Measurements from ENCODE around the gene PKIG.
"Not testable (repeated sequence)": the region's sequence is repeated elsewhere in the genome, so short reads cannot be mapped to it uniquely, and the experiment has no call there.

PKIG gene

DNA sequence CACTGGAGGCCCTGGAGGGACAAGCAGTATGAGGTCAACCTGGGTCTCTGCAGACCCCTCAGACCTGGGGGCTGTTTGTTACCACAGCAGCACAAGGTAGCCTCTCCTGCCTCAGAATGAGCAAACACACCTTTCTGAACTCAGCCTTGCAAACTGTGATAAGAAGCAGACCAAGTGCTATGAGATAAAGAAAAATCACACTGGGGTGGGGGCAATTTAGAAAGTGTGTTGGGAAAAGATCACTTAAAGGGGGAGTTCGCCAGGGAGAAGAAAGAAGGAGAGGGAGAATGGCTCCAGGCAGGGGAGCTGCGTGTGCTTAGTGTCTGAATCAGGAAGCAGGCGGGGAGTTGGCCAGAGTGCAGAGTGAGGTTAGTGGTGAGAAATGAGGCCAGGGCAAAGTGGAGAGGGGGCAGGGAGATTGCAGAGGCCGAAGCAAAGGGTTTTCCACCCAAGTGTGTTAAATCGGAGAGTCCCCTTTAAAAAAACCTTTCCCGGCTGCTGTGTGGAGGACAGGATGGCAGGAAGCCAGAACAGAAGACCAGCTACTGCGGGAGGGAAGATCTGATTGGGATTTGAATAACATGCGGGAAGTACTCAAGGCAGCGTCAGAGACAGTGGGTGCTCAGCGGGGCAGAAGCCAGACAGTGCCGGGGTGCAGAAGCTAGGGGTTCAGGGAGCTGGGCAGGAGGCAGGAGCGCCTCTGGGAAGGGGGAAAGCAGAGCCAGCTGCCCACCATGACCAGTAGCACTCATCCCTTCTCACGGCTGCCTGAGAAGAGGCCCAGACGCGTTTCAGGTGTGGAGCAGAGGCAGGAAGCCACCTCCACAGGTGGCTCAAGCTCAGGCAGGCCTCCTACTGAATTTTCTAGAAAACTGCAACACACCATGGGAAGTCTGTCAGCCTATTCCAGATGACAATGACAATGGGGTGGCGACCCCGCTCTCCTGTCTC is 60.1 kb downstream of the PKIG start:
- DNase-seq: peak; percentile 74

DNA sequence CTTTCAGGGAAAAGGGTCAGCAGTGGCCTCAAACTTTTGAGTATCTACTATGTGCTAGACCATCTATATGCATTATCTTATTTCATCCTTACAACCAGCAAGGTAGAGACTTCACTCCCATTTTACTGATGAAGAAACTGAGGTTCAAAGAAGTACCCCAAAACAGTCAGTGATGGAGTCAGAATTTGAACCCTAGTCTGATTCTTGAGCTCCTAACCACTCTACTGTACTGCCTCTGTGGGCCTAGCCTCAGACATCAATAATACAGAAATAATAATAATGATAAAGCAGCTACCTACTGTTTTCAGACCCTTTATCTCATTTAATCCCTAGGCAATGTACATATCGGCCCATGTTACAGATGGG is 60.8 kb downstream of the PKIG start:
- DNase-seq: no peak

DNA sequence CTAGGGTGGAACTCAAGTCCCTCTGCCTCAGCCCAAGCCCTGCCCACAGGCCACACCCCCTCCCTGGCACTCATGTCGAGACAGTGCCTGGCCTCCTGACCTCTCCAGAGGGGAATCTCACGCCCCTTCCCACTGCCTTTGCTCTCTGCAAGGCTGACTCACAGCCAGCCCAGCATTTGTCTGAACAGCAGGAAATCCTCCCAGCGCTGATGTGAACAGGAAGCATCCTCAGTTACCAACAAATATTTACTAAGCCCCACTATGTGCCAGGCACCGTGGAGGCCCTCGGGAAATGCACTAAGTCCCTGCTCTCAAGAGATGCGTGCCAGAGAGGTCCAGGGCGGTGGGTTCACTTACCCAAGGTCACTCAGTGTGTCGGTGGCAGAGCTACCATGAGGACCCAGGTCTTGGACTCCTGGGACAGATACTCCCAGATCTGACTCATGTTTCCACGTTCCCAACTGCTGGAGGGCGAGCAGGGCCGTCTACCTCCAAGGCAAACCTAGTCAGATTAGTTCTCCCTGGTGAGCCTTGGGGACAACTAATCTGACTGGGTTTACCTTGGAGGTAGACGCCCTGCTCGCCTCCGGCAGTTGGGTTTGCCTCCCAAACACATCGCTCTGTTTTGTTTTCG is 61.3 kb downstream of the PKIG start:
- DNase-seq: peak; percentile 25

DNA sequence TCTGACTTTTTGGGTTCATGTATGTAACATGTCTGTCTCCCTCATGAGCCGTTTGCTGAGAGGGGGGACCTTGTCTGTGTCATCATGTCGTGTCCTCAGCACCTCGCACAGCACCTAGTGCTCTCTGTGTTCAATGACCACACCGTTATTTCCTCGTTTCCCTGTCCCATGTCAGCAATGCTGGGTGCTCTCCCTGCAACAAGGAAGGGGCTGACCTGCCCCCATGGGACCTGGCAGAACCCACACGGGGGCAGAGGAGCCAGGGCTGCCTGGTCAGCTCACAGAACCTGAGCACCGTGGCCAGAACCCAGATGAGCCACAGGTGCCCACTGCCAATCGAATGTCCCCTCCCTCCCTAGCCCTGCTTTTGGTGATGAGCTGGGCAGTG is 61.8 kb downstream of the PKIG start:
- no peak for DNase-seq

DNA sequence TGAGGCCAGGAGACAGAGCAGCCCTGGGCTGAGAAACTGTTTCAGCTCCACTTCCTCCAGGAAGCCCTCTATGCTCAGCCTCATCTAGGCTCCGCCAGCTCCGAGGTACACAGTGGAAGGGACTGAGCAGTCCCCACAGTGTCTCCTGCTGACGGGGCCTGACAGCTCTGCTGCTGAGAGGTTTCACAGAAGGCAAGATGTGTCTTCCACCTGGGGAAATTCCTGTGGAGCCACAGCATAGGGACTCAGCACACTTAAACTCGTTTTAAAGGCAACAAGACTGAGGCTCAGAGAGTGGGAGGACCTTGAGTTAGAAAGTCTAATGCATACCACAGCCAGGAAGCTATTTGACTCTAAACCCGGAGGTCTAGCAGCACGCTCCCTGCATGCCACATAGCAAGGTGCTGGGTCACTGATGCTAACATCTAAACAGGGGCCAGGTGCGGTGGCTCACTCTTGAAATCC is 62.3 kb downstream of the PKIG start:
- no peak for DNase-seq

DNA sequence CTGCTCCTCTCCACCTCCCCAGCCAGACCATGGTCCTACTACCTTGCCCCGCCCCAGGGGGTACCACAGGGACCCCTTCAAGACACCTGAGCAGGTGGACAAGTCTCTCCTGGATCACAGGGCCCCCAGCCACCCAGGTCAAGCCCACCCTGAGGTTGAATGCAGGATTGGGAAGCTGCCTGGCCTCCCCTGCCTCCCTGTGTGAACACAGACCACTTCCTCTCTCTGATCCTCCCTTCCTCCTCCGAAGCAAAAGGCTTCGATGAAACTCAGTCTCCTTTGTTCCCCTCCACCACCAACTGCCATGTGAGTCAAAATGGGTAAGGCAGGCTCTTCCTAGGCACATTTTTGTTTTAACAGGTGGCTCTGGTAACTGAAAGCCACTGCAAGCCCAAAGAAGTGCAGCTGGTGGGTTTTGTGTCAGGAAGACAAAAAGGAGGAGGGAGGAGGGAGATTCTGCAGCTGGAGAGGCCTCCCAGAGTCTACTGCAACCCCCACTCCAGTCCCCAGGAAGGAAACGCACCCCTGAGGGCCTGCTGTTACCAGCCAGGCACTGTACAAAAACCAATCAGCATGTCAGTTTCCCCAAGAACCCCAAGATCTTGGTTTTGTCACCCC is 63.8 kb downstream of the PKIG start:
- DNase-seq: no peak

DNA sequence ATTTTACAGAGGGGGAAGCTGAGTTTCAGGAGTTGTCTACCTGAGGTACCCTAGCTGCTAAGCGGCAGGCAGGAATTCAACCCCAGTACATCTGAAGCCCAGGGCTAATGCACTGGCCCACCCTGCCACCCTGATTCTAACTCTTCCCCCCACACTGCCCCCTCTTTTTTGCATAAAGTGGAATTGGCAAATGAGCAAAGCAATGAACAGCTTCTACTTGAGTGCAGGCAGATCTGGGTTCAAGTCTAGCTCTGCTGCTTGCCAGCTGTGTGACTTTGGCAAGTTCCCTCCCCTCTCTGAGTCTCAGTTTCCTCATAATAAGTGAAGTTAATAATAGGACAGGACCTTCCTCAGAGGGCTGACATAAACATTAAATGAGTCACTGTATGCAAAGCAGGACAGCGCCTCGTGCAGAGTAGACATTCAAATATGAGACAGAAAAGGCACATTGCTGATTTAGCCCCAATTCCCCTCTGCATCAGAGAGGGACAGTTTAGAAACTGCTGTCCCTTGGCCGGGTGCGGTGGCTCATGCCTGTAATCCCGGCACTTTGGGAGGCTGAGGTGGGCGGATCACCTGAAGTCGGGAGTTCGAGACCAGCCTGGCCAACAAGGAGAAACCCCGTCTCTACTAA is 64.4 kb downstream of the PKIG start:
- no peak for DNase-seq

DNA sequence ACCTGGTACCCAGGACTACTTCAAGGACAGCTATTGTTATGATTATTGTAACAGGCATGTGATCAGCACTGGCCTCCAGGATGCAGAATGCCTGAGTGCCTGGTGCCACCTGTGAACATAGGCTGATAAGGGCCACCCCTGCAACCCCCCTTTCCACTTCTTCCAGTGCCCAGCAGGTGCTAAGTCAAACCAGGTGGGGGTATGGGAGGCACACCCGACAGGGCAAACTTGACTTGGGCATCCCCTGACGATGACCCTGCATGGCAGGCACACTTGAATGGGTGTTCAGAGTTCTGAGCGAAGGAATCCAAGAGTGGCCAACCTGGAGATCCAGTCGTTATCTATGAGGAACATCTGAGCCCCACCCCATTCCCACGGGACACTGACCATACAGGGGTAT is 65.7 kb downstream of the PKIG start:
- no peak for DNase-seq

DNA sequence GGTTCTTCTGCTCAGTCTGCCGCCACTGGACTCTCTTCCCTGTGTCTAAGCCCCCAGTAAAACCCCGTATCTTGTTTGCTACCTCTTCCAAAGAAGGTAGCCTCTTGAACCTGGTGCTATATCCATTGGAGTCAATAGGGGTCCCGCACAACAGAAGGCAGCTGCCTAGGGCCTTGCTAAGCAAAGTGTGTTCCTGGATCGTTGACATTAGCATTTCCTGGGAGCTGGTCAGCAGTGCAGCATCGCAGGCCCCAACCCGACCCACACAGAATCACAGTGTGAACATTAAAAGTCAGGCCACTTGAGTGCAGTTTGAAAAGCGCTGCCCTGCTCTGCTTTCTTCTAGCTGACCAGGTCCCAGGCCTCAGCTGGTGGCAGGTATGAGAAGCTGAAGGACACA is 66.2 kb downstream of the PKIG start:
- no peak for DNase-seq

DNA sequence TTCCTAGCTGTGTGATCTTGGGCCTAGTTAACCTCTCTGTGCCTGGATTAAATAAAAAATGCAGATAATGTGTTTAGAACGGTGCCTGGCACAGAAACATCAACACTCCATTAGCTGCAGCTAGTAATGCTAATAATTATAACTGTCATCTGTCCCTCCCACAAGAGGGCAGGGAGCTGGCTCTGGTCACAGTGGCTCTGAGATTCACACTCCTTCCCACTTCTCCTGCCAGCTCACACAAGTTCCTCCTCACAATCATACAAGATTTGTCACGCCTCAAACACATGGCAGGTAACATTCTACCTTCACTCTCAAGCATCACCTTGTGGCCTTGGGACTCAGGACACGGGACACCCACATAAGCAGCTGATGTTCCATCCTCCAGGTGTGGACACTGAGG is 66.7 kb downstream of the PKIG start:
- no peak for DNase-seq

DNA sequence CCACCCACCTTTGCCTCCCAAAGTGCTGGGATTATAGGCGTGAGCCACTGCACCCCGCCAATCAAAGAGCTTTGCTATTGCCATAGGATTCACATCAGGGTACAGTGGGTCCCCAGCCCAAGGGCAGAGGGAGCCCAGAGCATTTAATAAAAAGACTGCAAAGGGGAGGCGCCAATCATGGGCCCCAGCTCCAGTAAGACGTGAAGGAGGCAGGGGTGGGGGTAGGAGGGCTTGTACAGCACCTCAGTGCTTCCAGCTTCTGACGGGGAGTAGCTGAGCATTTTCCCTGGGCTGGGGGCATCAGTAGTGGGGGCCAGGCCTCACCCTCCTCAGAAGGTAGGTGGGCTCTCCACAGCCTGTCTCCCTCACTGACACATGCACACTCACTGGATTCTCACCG is 67.6 kb downstream of the PKIG start:
- no peak for DNase-seq

DNA sequence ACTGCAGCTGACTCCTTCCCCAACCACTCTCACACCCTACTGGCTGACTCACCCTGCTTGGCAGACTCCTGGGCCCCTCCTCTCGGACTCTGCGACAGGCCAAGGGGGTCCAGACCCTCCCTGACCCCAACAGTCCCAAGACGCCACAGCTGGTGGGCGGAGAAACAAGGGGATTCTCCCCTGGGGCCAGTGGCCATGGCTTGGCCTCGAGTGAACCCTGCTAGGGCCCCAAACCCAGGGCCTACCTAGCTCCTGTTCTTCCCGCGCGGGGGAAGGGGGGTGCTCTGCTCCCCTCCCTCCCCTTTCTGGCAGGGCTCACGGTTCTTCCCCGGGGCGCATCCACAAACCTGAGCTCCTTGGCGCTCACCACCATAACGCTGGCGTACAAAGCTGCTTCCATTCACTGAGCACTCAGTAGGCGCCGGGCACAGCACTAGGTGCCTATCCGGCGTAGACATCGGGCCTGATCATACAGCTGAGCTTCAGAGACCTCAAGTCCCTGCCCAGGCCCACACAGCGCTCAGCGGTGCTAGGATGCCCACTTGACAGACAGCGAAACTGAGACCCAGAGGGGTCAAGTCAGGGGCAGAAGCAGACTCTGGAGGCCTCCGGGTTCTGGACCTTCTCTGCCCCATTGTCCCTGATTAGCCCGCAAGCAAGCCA is 68.5 kb downstream of the PKIG start:
- no peak for DNase-seq

DNA sequence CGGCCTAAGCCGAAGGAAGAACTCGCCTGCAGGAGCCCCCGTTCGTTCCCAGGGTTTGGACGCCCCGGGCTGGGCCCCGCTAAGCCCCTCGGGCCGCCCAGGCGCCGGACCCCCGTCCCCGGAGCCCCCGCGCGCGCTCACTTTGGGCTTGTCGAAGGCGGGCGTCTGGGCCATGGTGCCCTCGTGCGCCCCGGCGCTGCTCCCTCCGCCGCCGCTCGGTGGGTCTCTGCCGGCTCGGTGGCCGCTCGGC is 69.0 kb downstream of the PKIG start:
- no peak for DNase-seq

DNA sequence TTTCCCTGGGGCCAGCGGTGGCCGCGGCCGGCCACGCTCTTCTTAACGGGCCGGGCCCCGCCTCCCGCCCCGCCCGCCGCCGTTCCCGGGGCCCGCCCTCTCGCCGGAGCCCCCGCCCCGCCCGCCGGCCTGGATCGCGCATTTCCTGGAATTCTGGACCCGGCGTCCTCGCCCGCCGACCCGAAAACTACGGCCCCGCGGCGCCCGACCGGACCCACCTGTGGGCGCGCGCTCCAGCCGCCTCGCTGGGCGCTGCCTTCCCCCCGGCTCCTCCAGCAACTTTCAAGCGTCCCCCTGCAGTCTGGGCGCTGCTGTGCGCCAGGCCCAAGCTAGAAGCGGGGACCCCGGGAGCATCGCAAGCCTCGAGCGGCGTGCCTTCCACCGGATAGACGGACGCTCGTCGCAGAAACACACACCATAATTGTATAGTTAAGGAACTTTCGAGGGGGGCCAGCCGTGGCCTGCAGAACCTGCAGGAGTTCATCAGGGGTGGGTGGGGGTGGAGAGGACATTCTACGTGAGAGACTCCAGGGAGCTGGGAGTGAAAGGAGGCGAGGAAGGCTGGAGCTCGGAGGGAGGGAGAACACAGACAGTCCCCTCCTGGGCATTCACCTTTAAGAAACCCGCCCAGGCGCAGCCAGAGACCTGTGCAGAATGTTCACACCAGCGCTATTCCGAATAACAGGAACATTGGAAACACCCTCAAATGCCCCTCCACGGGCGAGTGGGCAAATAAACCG is 69.5 kb downstream of the PKIG start, which contains the start of gene ADA:
TSS of gene ADA (minus strand) at position 16 of the 740 bp plus-strand sequence. CDS start 92 bp downstream, outside the sequence.
- peak; percentile 89 for DNase-seq

DNA sequence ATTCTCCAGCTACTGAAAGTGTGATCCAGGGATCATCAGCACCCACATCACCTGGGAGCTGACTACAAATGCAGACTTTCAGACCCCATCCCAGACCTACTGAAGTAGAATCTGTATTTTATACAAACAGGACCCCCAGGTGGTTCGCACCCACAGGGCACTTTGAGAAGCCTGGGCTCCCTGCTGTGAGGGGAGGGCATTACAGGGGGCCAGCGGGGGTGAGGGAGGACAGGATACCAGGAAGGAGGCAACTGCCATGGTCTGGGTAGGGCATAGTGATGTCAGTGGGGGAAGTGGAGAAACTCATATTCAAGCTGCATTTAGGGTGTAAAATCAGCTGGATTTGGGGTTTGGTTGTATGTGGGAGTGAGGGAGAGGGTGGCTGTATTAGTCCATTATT is 71.2 kb downstream of the PKIG start:
- no peak for DNase-seq

DNA sequence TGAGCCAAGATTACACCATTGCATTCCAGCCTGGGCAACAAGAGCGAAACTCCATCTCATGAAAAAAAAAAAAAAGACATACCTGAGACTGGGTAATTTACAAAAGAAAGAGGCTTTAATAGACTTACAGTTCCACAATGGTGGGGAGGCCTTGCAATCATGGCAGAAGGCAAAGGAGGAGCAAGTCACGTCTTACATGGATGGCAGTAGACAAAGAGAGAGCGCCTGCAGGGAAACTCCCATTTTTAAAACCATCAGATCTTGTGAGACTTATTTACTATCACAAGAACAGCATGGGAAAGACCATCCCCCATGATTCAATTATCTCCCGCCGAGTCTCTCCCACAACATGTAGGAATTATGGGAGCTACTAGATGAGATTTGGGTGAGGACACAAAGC is 71.8 kb downstream of the PKIG start:
- DNase-seq: not testable (repeated sequence)

DNA sequence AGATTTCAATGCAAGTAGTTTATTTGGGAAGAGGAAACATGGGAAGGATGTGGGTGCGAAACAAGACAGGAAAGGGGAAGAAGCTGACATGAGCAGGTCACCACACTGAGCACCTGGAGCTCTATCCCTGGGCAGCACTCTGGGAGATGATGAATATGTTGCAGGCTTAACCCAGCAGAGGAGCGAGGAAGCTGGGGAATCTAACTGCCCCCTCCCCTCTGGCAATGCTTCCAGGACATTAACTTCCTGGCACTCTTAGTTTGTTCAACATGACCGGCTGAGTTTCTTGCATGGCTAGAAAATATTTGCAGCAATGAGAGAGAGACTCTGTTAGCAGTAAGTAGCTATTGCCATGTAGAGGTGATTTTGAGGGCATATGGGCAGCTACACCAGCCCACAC is 74.1 kb downstream of the PKIG start:
- peak; percentile 32 for DNase-seq

DNA sequence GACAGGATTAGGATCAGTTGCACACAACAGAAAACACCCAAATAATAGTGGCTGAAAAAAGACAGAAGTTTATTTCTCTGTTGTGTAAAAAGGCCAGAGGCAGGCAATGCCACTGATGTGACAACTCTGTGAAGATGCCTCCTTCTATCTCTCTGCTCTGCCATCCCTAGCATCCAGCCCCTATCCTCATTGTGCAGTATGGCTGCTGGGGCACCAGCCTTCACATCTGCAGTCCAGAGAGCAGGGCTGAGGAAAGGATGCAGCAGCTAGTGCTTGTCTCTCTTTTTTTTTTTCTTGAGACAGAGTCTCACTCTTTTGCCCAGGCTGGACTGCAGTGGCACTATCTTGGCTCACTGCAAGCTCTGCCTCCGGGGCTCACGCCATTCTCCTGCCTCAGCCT is 75.5 kb downstream of the PKIG start:
- no peak for DNase-seq

DNA sequence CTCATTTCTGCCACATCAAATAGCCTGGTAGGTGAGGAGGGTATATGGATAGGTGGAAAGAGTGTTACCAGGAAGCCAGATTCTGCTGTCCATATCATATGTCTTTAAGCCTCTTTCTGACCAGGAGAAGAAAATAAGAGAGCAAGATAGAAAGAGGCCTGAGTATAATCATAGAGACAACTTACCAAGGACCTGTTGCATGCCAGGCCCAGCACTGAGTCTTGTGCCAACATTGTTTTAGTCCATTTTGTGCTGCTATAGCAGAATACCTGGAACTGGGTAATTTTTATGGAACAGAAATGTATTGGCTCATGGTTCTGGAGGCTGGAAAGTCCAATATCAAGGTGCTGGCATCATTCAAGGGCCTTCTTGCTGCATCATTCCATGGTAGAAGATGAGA is 76.4 kb downstream of the PKIG start:
- DNase-seq: no peak

DNA sequence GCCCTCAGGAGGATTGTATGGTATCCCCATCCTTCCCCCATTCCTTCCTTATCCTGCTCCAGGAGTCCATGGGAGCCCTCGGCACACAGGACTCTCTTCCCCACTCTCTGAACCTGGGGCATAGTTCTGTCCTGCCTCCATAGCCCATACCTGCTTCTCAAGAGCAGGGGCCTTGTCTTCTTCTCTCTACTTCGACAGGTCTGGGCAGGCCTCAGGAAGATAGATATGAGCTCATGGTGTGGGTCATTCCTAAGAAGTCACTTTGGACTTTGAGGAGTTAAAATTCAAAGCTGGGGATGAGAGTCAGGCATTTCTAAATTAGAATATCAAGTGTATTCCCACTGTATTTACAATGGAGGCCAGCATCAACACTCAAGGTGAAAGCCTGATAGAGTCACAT is 77.6 kb downstream of the PKIG start:
- no peak for DNase-seq

DNA sequence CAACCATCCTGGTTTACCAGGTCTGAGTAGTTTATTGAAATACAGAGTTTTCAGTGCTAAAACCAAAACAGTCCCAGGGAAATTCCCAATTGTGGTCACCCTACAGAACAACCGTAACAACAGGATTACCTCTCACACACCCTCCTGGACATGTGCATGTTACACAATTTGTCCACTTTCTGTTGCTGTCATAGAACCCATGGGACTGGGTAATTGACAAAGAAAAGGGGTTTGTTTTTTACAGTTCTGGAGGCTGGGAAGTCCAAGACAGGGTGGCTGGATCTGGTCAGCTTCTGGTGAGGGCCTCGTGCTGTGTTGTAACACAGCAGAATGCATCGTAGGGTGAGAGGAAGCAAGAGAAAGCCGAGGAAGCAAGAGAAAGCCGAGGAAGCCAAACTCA is 78.2 kb downstream of the PKIG start:
- DNase-seq: no peak

DNA sequence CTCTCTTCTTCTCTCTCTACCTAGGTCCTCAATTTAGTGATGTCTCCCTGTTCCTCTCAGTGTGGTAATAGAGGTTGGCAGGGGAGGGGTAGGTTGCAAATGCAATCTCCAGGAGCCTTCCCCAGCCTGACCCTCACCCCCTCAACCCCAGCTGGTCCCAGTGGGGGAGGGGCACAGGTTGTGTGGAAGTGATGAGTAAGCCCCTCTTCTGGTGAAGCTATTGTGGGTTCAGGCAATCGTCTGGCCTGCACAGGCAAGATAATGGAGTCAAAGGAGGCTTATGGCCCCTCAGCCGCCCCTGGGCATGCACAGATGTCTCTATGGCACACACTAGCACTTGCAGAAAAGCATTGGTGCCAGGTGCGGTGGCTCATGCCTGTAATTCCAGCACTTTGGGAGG is 79.9 kb downstream of the PKIG start:
- DNase-seq: no peak

All from right kidney (tissue), 1 donor.